Measurements from ENCODE around the gene ADAMTS20.

The ADAMTS20 gene

DNA sequence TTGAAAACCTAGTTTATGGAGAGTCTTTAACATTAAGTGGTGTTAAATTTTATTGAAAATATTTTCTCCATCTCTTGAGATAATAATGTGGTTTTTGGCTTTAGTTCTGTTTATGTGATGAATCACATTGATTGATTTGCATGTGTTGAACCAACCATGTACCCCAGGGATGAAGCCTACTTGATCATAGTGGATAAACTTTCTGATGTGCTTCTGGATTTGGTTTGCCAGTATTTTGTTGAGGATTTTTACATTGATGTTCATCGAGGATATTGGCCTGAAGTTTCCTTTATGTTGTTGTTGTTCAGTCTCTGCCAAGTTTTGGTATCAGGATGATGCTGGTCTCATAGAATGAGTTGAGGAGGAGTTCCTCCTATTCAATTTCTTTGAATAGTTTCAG lies 222.6 kb downstream of the ADAMTS20 start:
- H3K27ac ChIP-seq, result no peak overlapping the region
- no peak for TF ChIP-seq ZFX (IDR thresholded peaks at IDR 0.05)
- TF ChIP-seq, protein P1, sequence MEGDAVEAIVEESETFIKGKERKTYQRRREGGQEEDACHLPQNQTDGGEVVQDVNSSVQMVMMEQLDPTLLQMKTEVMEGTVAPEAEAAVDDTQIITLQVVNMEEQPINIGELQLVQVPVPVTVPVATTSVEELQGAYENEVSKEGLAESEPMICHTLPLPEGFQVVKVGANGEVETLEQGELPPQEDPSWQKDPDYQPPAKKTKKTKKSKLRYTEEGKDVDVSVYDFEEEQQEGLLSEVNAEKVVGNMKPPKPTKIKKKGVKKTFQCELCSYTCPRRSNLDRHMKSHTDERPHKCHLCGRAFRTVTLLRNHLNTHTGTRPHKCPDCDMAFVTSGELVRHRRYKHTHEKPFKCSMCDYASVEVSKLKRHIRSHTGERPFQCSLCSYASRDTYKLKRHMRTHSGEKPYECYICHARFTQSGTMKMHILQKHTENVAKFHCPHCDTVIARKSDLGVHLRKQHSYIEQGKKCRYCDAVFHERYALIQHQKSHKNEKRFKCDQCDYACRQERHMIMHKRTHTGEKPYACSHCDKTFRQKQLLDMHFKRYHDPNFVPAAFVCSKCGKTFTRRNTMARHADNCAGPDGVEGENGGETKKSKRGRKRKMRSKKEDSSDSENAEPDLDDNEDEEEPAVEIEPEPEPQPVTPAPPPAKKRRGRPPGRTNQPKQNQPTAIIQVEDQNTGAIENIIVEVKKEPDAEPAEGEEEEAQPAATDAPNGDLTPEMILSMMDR (conservative IDR thresholded peaks at IDR 0.05), result no peak

DNA sequence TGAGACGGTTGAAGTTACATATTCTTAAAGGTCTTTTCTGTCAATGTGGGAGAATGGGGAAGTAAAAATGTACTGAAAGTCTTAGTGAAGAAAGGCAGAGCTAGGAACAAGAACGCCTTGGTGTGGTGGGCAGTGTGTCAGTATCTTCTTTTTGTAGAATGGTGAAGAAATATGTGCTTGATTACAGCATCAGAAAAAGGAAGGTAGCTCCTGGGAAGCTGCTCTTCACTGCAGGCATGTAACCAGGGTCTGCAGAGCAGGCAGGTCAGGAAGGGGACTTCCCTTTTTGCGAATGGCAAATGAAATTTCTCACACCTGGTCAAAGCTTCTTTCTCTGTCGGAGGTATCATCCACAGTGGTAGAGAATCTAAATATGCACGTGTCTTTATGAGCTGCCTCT lies 226.2 kb downstream of the ADAMTS20 start:
- TF ChIP-seq, protein P1 (conservative IDR thresholded peaks at IDR 0.05), result no peak
- TF ChIP-seq ZFX (IDR thresholded peaks at IDR 0.05), result no peak
- no peak overlapping the region for H3K27ac ChIP-seq

DNA sequence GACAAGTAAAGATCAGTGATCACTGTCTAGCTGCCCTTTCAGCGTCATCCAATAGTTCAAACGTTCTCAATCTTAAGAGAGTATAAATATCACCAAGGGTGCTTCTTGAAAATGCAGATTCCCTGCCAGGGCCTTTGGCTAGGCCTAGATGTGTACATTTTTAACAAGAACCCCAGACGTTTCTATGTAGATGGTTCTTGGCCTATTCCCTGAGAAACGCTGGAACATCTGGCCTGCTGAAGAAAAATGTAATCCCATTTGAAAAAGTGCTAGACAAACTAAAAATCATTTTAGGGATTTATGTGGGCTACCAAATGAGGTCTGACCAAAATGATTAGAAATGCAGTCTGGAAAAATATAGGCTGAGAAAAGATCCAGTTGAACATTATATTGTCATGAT lies 231.7 kb downstream of the ADAMTS20 start:
- no peak for TF ChIP-seq ZFX (IDR thresholded peaks at IDR 0.05)
- TF ChIP-seq, protein P1 (conservative IDR thresholded peaks at IDR 0.05), result no peak
- no peak overlapping the region for H3K27ac ChIP-seq

DNA sequence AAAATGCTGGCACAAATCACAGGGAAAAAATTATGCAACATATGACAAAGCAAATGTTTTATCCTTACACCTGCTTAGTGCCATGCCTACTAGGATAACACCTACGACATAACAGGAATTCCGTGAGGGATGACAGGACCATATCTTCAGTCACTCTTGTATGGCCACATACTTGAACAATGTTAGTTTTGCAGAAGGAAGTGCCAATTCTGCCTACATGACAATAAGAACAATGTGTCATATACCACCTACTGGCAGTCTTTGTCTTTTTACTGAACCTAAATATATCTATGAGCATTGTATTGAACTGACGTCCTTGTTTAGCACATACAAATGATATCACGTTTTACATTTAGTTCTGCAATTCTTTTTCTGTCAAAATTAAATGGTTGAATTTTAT lies 234.0 kb downstream of the ADAMTS20 start:
- no peak overlapping the region for H3K27ac ChIP-seq
- no peak for TF ChIP-seq ZFX (IDR thresholded peaks at IDR 0.05)
- TF ChIP-seq, protein P1 (conservative IDR thresholded peaks at IDR 0.05), result no peak

DNA sequence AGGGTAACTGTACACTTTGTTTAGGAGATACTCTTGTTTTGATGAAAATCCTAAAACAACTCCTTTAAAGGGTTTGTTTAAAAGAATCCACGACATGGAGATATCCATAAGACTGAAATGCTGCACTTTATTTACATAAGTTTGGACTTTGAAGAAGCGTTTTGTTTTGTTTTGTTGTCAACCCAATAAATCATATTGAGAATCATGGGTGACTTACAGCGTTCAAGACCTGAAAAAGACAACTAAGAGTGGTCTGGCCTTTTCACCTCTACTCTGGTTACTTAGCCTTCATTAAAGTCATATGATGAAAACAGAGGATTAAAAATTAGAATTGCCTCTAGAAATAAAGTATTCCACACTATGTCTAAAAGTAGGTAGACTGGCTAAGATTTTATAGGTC lies 234.8 kb downstream of the ADAMTS20 start:
- TF ChIP-seq ZFX (IDR thresholded peaks at IDR 0.05), result no peak
- TF ChIP-seq, protein P1 (conservative IDR thresholded peaks at IDR 0.05), result no peak
- H3K27ac ChIP-seq, result no peak overlapping the region

DNA sequence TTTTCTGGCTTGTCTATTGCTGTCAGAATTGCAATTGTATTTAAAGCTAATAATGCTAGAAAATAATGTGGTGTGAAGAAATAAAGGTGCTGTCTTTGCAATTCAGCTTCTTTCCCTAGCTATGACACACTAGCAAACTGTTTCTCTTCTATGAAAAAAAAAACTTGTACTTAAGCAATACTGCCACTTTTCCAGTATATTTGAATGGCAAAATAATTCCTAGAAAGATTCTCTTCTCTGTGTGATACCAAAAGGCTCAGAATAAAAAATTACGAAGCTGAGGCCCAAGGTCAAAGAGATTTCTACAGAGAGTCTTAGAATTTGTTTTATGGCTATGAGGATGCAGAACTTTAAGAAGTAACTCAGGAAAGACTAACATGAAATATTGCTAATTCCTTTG lies 235.5 kb downstream of the ADAMTS20 start:
- TF ChIP-seq, protein P1 (conservative IDR thresholded peaks at IDR 0.05), result no peak
- no peak for TF ChIP-seq ZFX (IDR thresholded peaks at IDR 0.05)

DNA sequence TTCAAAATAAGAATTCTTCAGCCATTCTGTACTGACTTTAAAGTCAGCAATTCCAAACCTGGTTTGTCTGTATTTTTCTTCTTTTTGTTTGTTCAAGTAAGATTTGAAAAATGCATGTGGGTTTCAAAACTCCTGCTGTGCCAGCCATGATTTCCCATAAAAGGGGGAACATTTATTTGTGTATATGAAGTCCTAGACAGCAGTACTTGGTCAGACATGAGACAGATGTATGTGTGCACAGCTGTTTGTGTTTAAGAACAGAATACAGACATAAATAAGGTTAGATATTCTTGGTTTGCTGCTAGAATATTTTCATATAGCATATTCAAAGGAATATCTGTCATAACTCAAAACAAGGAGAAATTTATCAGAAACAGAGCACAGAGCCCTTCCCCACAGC lies 236.0 kb downstream of the ADAMTS20 start:
- TF ChIP-seq ZFX (IDR thresholded peaks at IDR 0.05), result no peak
- TF ChIP-seq, protein P1 (conservative IDR thresholded peaks at IDR 0.05), result no peak
- H3K27ac ChIP-seq, result no peak overlapping the region

More for the DNA sequence above, 235.5 kb downstream of the ADAMTS20 start:
- H3K27ac ChIP-seq, result no peak overlapping the region
